IPS DF 4.7 (cell line): ENCODE data around the gene ST7L.
"Not testable (repeated sequence)": the region's sequence is repeated elsewhere in the genome, so short reads cannot be mapped to it uniquely, and the experiment has no call there.

Experiments
- DNase-seq: peaks from one replicate; pipeline ENCODE4 v3.0.0-alpha.2; 2013; ENCODE audit warnings: low spot score; ENCODE audit errors: extremely low read depth

Gene ST7L

DNA sequence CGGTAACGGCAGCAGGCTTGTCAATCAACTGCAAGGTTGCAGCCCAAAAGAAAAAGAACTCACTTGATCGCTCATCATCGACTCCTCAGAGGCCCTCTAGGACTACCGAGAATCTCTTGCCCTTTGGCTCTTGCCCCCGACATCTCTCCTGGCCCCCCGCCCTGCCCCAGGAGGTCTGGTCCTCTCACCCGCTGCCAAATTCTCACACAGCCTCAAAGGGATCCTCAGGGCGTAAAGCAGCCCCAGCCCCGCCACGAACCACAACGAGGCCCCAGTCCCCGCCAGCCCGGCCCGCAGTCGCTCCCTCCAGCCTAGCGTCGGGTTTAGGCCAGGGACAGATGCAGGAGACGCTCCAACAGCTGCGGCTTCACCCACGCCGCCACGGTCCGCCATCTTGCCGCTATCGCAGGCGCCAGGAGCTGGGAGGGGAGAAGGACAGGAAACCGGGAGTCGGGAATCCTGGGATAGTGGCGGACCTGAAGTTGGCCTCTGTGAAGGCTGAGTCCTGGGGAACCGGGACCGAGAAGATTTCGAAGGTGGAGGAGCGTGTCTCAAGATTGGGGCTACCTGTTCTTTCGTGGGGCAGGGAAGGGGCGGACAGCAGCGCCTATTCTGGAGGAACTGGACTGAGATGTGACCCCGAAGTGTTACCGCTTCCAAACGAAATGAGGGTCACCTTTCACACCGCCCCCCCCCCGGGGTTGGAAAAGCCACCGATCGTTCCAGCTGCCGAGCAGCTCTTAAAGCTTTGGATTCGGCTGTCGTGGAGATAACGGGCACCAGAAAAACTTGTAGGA is at the start of gene ST7L:
Gene ST7L, minus strand, starts transcription at position 421 of the 797 bp plus-strand sequence. Its CDS starts 28 bp downstream, at position 393.
- DNase-seq, result no peak

DNA sequence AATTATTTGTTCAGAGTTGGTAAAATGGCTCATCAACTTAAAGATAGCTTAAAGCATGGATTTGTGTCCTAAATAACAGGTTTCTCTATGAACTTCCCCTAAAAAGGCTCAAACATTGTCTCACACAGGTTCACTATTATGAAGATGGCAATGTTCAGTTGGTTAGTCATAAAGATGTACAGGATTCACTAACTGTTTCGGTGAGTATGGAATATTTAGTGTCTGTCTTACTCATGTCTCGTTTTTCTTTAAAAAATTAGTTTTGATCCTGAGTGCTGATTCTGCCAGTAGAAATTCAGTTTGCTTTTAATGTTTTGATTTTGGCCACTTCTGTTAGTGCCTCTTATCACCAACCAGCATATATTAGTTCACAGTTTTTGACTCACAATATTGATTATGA is 48.0 kb upstream of the ST7L start:
- DNase-seq, result no peak

GRCh38 chr1:112665857-112666256 is 46.9 kb upstream of the ST7L start:
- no peak for DNase-seq

DNA sequence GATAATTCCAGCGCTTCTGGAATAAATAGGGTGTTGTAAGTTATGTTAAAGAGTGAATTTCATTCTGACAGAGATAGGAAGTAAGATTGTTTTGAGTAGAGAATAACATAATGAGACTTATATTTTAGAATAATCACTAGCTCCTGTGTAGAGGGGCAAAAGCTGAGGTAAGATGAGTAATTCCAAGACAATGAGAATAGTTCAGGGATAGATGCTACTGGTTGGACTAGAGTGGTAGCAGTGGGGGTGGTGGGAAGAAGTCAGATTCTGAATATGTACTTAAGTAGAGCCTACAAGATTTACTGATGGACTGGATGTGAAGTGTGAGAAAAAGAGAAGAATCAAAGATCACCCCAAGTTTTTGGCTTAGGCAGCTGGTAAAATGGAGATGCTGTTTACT is 32.3 kb upstream of the ST7L start:
- DNase-seq, result no peak

GRCh38 chr1:112646225-112646624 is 27.3 kb upstream of the ST7L start:
- no peak for DNase-seq

DNA sequence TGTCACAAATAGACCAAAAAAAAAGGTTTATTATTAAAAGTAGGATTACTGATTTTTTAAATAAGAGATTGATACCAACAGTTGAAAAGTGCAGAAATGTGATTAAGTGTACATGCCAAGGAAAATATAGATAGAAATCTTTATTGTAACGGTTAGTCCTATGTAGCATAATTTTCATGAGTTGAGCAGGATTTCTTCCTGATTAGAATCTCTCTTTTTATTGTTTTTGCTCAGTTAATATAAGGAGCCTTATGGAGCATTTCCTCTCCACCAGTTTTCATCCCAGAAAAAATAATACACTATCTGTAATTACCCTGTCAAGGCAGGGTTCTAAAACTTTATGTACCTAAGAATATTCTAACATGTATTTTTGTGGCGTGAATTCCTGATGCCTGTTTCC is 24.1 kb upstream of the ST7L start:
- DNase-seq, result no peak

DNA sequence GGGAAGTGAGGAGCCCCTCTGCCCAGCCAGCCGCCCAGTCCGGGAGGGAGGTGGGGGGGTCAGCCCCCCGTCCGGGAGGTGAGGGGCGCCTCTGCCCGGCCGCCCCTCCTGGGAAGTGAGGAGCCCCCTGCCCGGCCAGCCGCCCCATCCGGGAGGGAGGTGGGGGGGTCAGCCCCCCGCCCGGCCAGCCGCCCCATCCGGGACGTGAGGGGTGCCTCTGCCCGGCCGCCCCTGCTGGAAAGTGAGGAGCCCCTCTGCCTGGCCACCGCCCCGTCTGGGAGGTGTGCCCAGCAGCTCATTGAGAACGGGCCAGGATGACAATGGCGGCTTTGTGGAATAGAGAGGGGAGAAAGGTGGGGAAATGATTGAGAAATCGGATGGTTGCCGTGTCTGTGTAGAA is 21.5 kb upstream of the ST7L start:
- not testable (repeated sequence) for DNase-seq

GRCh38 chr1:112638110-112638428 is 19.1 kb upstream of the ST7L start:
- no peak for DNase-seq

GRCh38 chr1:112637254-112638109 is 18.5 kb upstream of the ST7L start:
- no peak for DNase-seq

GRCh38 chr1:112636597-112637253 is 17.8 kb upstream of the ST7L start:
- DNase-seq, result no peak

DNA sequence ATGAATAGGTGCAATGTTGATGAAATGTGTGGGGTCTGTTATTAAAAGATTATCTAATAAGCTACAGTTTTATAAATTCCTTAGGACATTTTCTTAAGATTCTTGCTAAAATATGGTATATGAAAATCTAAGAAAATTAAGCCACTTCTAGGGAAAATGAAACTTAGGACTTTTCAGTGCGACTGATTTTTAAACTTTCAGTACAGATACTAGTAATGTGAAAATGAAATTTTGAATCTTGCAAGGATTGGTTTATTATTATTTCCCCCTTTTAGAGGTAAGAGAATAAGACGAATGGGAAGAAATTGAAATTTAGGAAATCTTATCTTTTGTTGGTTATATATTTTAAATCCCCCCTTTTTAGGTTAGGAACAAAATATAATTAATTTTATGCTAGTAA is 17.1 kb upstream of the ST7L start:
- DNase-seq, result no peak

- no peak for DNase-seq
These were observed 15.4 kb upstream of the ST7L start for GRCh38 chr1:112634367-112634766.

DNA sequence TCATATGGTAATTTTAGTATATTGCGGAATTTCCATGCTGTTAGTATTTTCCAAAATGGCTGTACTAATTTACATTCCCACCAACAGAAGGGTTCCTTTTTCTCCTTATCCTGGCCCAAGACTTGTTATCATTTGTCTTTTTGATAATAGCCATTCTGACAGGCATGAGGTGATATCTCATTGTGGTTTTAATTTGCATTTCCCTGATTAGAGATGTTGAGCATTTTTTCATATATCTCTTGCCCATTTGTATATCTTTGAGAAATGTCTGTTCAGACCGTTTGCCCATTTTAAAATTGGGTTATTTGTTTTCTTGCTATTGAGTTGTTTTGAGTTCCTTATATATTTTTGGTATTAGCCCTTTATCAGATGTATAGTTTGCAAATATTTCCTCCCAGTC is 14.7 kb upstream of the ST7L start:
- no peak for DNase-seq

- no peak for DNase-seq
These were observed 10.3 kb upstream of the ST7L start for GRCh38 chr1:112629256-112629655.

DNA sequence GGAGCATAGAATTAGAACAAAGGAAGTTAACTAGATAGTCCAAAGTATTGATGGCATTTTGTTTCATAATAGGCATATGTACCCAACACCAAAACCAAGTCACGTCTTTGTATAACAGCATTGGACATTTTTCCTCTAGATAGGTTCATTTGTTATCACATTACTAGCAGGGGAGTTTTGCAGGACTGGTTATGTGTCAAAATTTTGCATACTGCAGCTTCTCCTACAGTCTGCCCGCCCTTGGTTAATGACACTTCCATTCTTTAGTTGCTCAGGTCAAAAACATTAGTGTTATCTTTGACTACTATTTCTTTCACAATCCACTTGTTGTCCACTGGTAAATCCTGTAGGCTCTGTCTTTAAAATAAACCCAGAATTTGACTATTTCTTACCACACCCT is 9.6 kb upstream of the ST7L start:
- DNase-seq, result no peak

DNA sequence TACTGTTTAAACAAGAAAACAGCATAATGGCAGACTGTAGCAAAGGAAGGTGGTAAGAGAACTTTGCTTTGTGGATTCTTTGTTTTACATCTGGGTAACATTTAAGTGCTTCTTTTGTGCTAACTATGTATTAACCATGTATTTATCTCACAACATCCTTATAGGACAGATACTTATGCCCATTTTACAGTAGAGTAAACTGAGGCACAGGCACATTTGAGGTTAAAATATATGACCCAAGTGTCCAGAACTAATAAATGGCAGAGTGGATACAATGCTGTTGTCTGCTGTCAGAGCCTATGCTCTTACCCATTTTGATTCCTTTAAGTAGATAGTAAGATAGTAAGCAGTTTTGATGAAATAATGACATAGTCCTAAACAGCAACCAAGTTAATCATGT is 7.9 kb upstream of the ST7L start:
- no peak for DNase-seq

- DNase-seq, result no peak
These were observed 7.3 kb upstream of the ST7L start for GRCh38 chr1:112626193-112626592.

- DNase-seq, result no peak
These were observed 6.8 kb upstream of the ST7L start for GRCh38 chr1:112625696-112626095.

- not testable (repeated sequence) for DNase-seq
These were observed 5.6 kb upstream of the ST7L start for GRCh38 chr1:112624493-112624892.

DNA sequence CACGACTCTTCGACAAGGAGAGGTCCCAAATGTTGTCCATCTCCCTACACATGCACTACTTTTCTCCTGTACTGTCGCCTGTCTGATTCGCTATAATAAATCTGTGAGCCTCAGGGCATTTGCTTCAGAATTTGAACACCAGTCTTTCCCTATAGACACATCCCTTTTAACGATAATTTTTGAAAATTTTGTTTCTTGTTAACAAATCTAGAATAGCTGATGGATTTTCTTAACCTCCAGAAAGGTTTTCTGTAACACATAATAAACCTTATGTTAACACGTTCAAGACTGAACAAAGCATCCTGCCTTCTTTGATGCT is 1.4 kb upstream of the ST7L start:
- DNase-seq, result no peak

- no peak for DNase-seq
These were observed 806 bp upstream of the ST7L start, which contains the start of gene CAPZA1 for GRCh38 chr1:112619518-112620376. Gene CAPZA1 (plus strand): TSS chr1:112619832. CDS start chr1:112619845, 13 bp downstream.
